Left colon (tissue), 2 donors: ENCODE data around the gene DNAI2. TPM values are rescaled to one million over a fixed set of nuclear protein-coding genes. Genes with fewer than 3 reads are reported as not detected.
"Not testable (repeated sequence)": the region's sequence is repeated elsewhere in the genome, so short reads cannot be mapped to it uniquely, and the experiment has no call there.

Experiments used
- ATAC-seq: fragments of 200-7000 bp; cut with Tn5 transposase; one replicate; pipeline ENCODE4 v1.9.1; 2020; ENCODE audit warnings: mild to moderate bottlenecking, moderate library complexity
- DNase-seq, 2 donors: peaks; one replicate each; pipeline ENCODE4 v3.0.0-alpha.2; 2020
- intact Hi-C, 2 donors: fragments of 100-400 bp; cut with DNase I in 1 of 2; cut with micrococcal nuclease in 1 of 2; formaldehyde crosslinking; loops; one replicate each; pipeline versions ENCODE4 v1.11.2 to v1.14.0; 2022; cut with DNase I, micrococcal nuclease
- total RNA-seq, 2 donors: library from RNA; stranded (reverse); fragmentation: NEBNext Ultra II Directional; extraction: Animal tissue kit (Norgen Biotek cat#: 25700); gene quantifications; one replicate each; pipeline ENCODE4 v1.2.1, GENCODE V29; 2021
- donor health status: DM: no; HTN: no; CAD: no.
- donor health status: DM: yes; HTN: yes; CAD: no.

The DNAI2 gene
- total RNA-seq, 2 donors from 2014 or later = not detected

DNA sequence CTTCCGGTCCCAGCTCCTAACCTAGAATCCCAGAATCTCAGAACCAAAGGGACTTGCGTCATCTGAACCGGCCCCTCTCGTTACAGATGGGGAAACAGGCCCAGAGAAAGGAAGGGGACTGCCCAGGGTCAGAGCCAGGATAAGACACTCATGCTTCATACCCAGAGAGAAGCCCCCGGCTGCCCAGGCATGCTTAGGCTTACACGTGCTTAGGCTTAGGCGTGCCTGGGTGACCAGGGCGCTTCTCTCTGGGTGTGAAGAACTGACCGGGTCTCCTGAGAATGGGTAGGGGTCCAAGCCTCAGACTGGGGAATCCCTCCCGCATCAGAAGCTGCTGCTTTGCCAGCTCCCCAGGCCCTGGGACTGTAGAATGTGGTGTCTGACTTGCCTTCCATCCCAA, 29.9 kb upstream of the DNAI2 start:
- ATAC-seq (no peak), DNase-seq (no peak)
- intact Hi-C loops = no loop called here

- intact Hi-C loops = no loop called here
- no peak for DNase-seq
- ATAC-seq = no peak
These were observed 29.5 kb upstream of the DNAI2 start for GRCh38 chr17:74244548-74244947.

DNA sequence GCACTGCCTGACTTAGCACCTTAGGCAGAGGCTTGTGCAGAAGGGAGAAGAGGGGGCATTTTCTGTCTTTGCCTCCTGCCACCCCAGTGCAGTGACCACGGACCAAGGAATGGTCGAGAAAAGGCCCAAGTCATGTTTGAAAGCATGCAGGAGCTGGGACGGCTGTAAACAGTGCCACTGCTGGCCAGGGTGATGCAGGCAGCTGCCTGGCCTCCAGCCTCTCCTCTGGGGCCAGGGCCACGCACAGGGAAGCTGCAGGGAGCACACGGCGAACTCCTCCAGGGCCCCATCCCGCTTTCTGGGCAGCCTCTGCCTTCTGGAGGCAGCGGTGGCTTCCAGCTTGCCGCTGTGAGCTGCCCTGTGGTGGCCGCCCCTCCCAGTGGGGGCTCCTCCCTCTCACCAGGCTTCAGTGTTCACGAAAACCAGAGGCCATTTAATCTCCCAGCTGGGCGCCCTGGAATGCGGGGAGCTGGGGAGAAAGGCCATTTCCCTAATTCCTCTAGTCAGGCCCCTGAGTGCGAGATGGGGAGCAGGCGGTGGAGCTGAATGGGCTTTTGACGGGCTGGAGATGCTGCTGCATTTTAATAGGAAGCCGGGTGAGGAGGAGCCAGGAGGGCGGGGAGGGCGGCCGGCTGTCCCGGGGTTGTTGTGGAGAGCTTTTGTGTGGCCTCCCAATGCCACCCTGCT, 28.7 kb upstream of the DNAI2 start:
- intact Hi-C loops = no loop called here
- DNase-seq = no peak
- no peak for ATAC-seq

- DNase-seq = no peak
- ATAC-seq = no peak
- intact Hi-C loops = no loop called here
These were observed 28.2 kb upstream of the DNAI2 start for GRCh38 chr17:74245871-74246270.

DNA sequence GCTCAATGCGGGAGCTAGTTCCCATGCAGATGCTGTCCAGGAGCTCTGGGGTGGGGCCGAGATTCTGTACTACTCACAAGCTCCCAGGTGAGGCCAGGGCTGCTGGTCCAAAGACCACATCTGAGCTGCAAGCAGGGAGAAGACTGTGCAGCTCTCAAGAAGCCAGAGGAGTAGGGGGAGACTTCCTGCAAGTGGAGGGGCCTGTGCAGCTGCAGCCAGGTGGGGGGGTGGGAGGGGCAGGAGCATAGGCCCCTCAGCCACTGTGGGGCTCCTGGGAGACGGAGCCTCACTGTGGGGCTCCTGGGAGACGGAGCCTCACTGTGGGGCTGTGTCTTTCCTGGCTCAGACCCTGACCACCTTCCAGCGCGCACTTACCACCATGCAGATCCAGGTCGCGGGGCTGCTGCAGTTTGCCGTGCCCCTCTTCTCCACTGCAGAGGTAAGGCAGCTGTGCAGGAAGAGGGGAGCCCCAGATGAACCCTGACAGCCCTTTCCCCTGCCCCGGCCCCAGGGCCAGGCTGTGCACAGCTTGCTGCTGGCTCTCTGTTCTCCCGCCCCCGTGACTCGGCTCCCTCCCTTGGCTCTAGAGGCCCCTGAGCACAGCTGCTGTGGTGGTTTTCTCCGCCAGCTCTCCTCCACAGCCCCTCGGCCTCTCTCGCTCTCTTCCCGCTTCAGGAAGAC, 24.3 kb upstream of the DNAI2 start:
- DNase-seq (no peak), ATAC-seq (no peak)
- intact Hi-C loops = no loop called here

DNA sequence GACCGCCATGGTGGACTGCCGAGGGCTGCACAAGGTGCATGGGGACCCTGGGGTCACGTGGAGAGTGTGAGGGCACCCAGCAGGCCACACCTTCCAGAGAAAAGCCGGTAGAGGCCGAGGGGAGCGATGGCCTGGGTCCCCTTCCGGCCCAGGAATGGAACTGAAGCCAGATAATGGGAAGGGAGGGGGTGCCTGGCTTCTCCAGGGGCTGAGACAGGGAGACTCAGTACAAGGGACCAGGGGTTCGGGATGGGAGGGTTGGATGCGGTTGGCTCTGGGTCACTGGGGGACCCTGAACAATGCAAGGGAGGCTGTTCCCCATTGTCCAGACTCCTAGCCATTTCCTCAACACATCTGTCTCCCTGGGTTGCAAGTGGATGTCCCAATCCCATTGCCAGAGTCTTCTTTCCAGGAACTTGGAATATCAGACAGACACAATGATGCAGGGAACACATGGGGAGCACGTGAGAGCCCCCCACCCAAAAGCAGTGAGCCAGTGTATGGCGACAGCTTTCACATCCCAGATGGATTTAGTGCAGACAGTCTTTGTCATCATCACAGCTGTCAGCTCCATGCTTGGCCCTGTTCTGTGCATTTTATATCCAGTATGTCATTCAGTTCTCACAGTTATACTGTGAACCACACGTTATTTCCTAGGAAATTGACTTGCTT, 23.6 kb upstream of the DNAI2 start:
- DNase-seq = no peak
- intact Hi-C loops = no loop called here
- ATAC-seq = no peak

- no peak for ATAC-seq
- intact Hi-C loops = no loop called here
- no peak for DNase-seq
These were observed 23.0 kb upstream of the DNAI2 start for GRCh38 chr17:74251051-74251450.

DNA sequence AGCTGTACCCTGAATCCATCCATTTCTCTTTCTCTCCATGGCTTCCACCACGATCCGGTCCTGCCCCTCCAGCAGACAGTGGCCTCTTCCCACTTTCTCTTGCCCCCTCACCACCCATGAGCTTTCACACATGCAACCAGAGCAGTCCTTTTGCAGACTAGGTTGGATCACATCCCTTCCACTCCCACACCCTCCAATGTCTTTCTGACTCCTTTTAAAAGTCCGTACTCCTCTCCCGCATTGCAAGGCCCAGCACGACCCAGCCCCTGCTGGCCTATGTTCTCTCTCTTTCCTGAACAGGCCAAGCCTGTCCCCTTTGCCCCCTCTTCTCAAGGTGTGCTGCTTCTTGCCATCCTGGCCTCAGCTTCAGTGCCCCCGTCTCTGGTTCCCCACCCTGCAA, 22.5 kb upstream of the DNAI2 start:
- intact Hi-C loops = no loop called here
- DNase-seq (no peak), ATAC-seq (no peak)

GRCh38 chr17:74252211-74252610, 21.8 kb upstream of the DNAI2 start:
- intact Hi-C loops = no loop called here

GRCh38 chr17:74253036-74253435, 21.0 kb upstream of the DNAI2 start:
- DNase-seq (no peak), ATAC-seq (no peak)
- intact Hi-C loops = no loop called here

More at GRCh38 chr17:74252211-74252610, 21.8 kb upstream of the DNAI2 start:
- ATAC-seq (no peak), DNase-seq (no peak)

DNA sequence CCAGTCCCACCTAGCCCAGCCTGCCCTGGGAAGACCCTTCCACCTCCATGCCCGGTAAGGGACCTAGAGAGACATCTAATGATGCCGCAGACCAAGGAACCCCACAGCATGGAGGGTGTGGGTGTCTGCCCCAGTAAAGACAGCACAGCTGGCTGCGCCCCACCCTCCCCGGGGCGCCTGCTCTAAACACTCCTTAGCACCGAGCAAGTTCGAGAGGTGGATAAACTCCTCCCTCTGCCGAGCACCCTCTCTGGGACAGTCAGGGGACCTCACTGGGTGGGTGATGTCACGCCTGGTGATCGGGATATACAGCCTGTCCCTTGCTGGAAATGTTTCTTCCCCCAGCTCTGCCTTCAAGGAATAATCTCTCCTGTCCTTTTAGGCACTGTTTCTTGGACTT, 16.7 kb upstream of the DNAI2 start:
- ATAC-seq (no peak), DNase-seq (no peak)
- intact Hi-C loops = no loop called here

DNA sequence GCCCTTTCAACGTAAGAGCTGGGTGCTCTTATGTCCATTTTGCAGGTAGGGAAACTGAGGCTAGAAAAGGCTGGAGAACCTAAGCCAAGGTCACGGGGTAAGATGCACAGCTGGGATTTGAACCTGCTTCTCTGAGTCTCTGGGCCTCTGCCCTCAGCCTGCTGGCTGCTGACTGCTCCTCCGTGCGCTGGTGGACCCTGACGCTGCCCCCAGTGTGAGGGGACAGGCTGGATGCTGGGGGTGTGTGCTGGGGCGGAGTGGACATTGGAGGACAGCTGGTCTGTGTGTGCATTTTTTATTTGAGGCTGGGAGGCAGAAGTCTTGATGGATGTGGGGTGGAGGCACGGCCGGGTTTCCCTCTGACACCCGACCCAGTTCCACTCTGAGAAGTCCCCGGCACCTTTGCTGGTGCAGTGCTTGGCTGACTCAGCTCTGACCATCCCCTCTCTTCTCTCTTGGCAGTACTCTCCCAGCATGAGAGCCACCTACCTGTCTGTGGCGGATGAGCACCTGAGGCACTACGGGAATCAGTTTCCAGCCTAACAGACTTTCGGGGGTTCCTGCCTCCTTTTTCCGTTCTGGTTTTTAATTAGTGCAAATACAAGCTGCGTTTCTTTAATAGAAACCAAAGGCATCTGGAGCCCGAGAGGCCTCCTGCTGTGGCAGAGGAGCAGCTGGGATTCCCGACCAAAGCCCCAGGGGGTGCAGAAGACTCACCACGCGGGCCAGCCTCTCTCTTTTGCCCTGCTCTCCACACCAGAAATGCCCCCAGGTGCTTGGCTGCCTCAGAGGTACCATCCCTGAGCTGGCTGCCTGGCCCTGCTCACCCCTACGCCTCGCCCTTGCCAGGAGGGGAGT, 14.1 kb upstream of the DNAI2 start:
- intact Hi-C loops = no loop called here
- ATAC-seq (no peak), DNase-seq (no peak)

DNA sequence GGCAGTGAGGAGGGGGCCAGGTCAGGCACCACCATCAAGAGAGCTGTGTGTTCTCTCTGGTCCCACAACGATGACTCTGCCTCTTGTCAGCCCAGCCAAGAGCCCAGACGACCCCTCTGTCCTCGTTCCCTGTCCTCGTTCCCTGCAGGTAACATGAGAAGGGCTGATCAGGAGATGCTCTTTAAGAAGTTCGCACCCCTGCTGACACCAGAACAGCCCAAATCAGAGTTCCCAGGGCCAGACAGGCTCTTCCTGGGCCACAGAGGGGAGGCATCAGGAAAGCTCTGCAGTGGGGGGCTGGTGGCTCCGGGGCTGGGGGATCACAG, 13.5 kb upstream of the DNAI2 start:
- intact Hi-C loops = no loop called here
- ATAC-seq = no peak
- no peak for DNase-seq

DNA sequence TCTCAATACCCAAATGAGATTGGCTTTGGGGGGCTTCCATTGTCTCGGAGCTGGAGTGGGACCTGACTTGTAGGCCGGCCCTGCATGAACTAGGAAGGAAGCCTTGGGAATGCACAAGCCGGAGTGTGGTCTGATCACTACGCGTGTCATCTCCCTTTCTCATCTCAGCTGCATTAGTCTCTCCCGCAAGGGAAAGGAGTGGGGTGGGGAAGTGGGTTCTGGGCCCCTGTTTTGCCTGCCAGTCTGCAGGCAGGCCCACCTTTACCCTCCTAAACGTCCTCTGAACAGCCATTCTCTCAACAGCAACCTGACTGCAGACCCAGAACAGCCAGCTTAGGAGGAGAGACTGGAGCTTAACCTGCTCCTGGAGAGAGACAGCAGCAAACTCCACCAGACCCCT, 11.4 kb upstream of the DNAI2 start:
- intact Hi-C loops = no loop called here
- ATAC-seq (no peak), DNase-seq (no peak)

DNA sequence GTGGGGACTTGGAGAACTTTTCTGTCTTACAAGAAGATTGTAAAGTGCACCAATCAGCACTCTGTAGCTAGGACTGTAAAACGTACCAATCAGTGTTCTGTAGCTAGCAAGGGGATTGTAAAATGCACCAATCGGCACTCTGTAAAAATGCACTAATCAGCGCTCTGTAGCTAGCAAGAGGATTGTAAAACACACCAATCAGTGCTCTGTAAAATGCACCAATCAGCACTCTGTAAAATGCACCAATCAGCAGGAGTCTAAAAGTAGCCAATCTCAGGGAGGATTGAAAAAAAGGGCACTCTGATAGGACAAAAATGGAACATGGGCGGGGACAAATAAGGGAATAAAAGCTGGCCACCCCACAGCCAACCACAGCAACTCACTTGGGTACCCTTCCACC, 7.0 kb upstream of the DNAI2 start:
- ATAC-seq, intact Hi-C loops, DNase-seq: not testable (repeated sequence)

GRCh38 chr17:74267579-74267978, 6.5 kb upstream of the DNAI2 start:
- intact Hi-C loops = no loop called here
- no peak for DNase-seq
- ATAC-seq = no peak

DNA sequence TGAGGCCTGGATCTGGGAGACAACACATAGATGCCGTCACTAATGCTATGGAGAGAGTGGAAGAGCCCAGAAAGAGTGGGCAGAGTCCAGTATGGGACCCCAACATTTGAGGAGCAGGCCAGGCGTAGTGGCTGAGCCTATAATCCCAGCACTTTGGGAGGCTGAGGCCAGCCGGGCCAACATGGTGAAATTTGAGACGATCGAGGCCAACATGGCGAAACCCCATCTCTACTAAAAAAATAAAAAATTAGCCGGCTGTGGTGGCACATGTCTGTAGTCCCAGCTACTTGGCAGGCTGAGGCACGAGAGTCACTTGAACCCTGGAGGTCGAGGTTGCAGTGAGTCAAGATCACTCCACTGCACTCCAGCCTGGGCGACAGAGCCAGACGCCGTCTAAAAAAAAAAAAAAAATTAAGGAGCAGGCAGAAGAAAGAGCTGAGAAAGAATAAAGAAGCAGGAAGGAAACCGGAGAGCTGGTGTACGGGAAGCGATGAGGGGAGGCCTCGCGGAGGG, 6.0 kb upstream of the DNAI2 start:
- no peak for ATAC-seq
- DNase-seq = no peak
- intact Hi-C loops = no loop called here

DNA sequence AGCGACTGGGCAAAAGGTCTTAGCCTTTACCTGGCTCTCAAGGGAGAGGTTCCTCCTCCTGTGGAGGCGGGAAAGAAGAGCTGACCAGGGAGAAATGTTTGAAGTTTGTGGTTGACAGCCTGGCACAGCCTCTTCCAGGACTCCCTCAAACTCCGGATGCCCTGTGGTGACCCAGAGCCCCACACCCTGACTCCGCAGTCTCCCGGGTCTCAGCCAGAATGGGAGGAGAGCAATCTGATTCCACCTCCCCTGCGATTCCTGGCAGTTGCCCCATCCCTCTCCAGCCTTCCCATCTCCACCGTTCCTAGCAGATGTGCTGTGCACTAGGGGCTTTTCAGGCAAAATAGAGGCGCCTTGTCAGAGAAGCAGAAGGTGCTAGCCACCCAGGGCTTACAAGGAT, 5.5 kb upstream of the DNAI2 start:
- DNase-seq (no peak), ATAC-seq (no peak)
- intact Hi-C loops = no loop called here

GRCh38 chr17:74270333-74270732, 3.7 kb upstream of the DNAI2 start:
- no peak for DNase-seq
- intact Hi-C loops = no loop called here

More at GRCh38 chr17:74270333-74270732, 3.7 kb upstream of the DNAI2 start:
- ATAC-seq = no peak
